ENCODE measurements around the gene IGF2BP2.

- TF ChIP-seq MAX (IDR thresholded peaks at IDR 0.05) (no peak), CEBPB (IDR thresholded peaks at IDR 0.05) (no peak)
These were observed 95.3 kb downstream of the IGF2BP2 start for GRCh38 chr3:185729337-185730055.

Measured in Ishikawa (cell line).